SK-N-SH (cell line): Measurements from ENCODE around the gene OXER1. TPM values are rescaled to one million over a fixed set of nuclear protein-coding genes. Genes with fewer than 3 reads are reported as not detected.

ENCODE experiments used
- CTCF ChIA-PET: fragments of 300-600, 350-600 bp; formaldehyde crosslinking; extraction: SDS; loops from one replicate; lab custom pipeline; 2021; lab: Yijun Ruan, JAX
- POLR2A ChIA-PET: fragments of 350-600 bp; sonication (Branson Sonifier 250); formaldehyde crosslinking; extraction: SDS; loops from one replicate; lab custom pipeline; 2020; ENCODE audit warnings: antibody characterized with exemption, inconsistent platforms; lab: Yijun Ruan, JAX
- DNase-seq: peaks from one replicate; pipeline ENCODE4 v3.0.0; 2012
- H2AFZ ChIP-seq: fragments of 200-600 bp; sonication (generic); 2 replicates; pipeline ENCODE4 v1.8.1; 2016; ENCODE audit warnings: antibody characterized with exemption, mild to moderate bottlenecking, low read depth
- H3F3A ChIP-seq: fragments of 200-600 bp; sonication (generic); replicated peaks from 2 replicates; pipeline ENCODE3; 2016; ENCODE audit warnings: antibody characterized with exemption, mild to moderate bottlenecking; ENCODE audit not compliant: insufficient read depth
- H3K27ac ChIP-seq, 2 experiments: fragments of 200-500 bp in 1 of 2; fragments of 200-600 bp in 1 of 2; sonication (Bioruptor generic) in 1 of 2; sonication (generic), shearing (Covaris generic) in 1 of 2; 2 replicates each; pipeline versions ENCODE4 v1.5.1 to v1.6.1; 2014 to 2016; ENCODE audit warnings: low read depth in 2 of 2, inconsistent platforms in 1 of 2, low read length in 1 of 2, mild to moderate bottlenecking in 1 of 2, mixed read lengths in 1 of 2
- H3K27me3 ChIP-seq: fragments of 200-600 bp; sonication (generic), shearing (Covaris generic); 2 replicates; pipeline ENCODE4 v1.6.1; 2016; ENCODE audit warnings: mixed run types; ENCODE audit not compliant: insufficient read depth
- H3K36me3 ChIP-seq, 2 experiments: fragments of 200-500 bp in 1 of 2; fragments of 200-600 bp in 1 of 2; sonication (Bioruptor generic) in 1 of 2; sonication (generic) in 1 of 2; replicated peaks in 1 of 2; 2 replicates each; pipeline versions ENCODE3 to v1.5.1; 2014 to 2016; ENCODE audit warnings: low read length in 1 of 2, mild to moderate bottlenecking in 1 of 2; ENCODE audit not compliant: insufficient read depth in 2 of 2, control insufficient read depth in 1 of 2
- H3K4me1 ChIP-seq, 2 experiments: fragments of 200-500 bp in 1 of 2; fragments of 200-600 bp in 1 of 2; sonication (Bioruptor generic) in 1 of 2; sonication (generic), shearing (Covaris generic) in 1 of 2; 2 replicates each; pipeline versions ENCODE4 v1.5.1 to v1.6.1; 2014 to 2016; ENCODE audit warnings: low read depth in 1 of 2, low read length in 1 of 2, mixed run types in 1 of 2; ENCODE audit not compliant: insufficient read depth in 2 of 2, control insufficient read depth in 1 of 2
- H3K4me2 ChIP-seq: fragments of 200-600 bp; sonication (generic), shearing (Covaris generic); 2 replicates; pipeline ENCODE4 v1.6.1; 2017; ENCODE audit warnings: mixed run types
- H3K4me3 ChIP-seq, 2 experiments: fragments of 200-500 bp in 1 of 2; fragments of 200-600 bp in 1 of 2; sonication (Bioruptor generic) in 1 of 2; sonication (generic), shearing (Covaris generic) in 1 of 2; 2 replicates each; pipeline versions ENCODE4 v1.5.1 to v1.8.1; 2014 to 2016; ENCODE audit warnings: low read depth in 2 of 2, inconsistent platforms in 1 of 2, low read length in 1 of 2, mild to moderate bottlenecking in 1 of 2, mixed read lengths in 1 of 2, moderate library complexity in 1 of 2
- H3K79me2 ChIP-seq: fragments of 200-600 bp; sonication (generic); 2 replicates; pipeline ENCODE4 v1.8.1; 2017; ENCODE audit warnings: mild to moderate bottlenecking; ENCODE audit not compliant: insufficient read depth
- H3K9ac ChIP-seq: fragments of 200-600 bp; sonication (generic); 2 replicates; pipeline ENCODE4 v1.6.1; 2017; ENCODE audit warnings: mixed run types
- H3K9me2 ChIP-seq: fragments of 200-600 bp; sonication (generic); 2 replicates; pipeline ENCODE4 v1.6.1; 2017; ENCODE audit warnings: mixed run types
- H3K9me3 ChIP-seq: fragments of 200-600 bp; sonication (generic); 2 replicates; pipeline ENCODE4 v1.6.1; 2017; ENCODE audit warnings: mixed run types, mild to moderate bottlenecking, moderate library complexity
- H4K20me1 ChIP-seq: fragments of 200-600 bp; sonication (generic); 2 replicates; pipeline ENCODE4 v1.6.1; 2017; ENCODE audit warnings: mild to moderate bottlenecking, mixed run types; ENCODE audit not compliant: insufficient read depth
- ELF1 ChIP-seq: IDR thresholded peaks from 2 replicates; pipeline ENCODE4 v1.4.0; 2012
- EP300 ChIP-seq, 2 experiments: IDR thresholded peaks; 2 replicates each; pipeline versions ENCODE4 v1.4.0 to v1.6.1; 2012; ENCODE audit warnings: borderline replicate concordance in 1 of 2, low read depth in 1 of 2, low read length in 1 of 2
- FOXM1 ChIP-seq: IDR thresholded peaks from 2 replicates; pipeline ENCODE4 v1.4.0; 2012; ENCODE audit warnings: low read depth, mild to moderate bottlenecking
- JUND ChIP-seq: IDR thresholded peaks from 2 replicates; pipeline ENCODE4 v1.4.0; 2012
- MAX ChIP-seq: IDR thresholded peaks from 2 replicates; pipeline ENCODE4 v1.4.0; 2012; ENCODE audit warnings: low read depth
- MEF2A ChIP-seq: IDR thresholded peaks from 2 replicates; pipeline ENCODE4 v1.4.0; 2012; ENCODE audit warnings: low read depth, borderline replicate concordance
- MXI1 ChIP-seq: IDR thresholded peaks from 2 replicates; pipeline ENCODE4 v1.6.1; 2012; ENCODE audit warnings: mild to moderate bottlenecking, low read depth, low read length, improper control_type of control experiment
- NFIC ChIP-seq: IDR thresholded peaks from 2 replicates; pipeline ENCODE4 v1.4.0; 2012; ENCODE audit warnings: borderline replicate concordance
- NRF1 ChIP-seq: IDR thresholded peaks from 2 replicates; pipeline ENCODE4 v1.6.1; 2012; ENCODE audit warnings: low read depth, mild to moderate bottlenecking, low read length
- PBX3 ChIP-seq: IDR thresholded peaks from 2 replicates; pipeline ENCODE4; 2012
- POLR2AphosphoS5 ChIP-seq: IDR thresholded peaks from 2 replicates; pipeline ENCODE4 v1.6.1; 2012; ENCODE audit warnings: low read depth, low read length
- REST ChIP-seq: IDR thresholded peaks from 2 replicates; pipeline ENCODE4 v1.6.1; 2012; ENCODE audit warnings: mild to moderate bottlenecking, low read depth, low read length, moderate library complexity
- RFX5 ChIP-seq: IDR thresholded peaks from 2 replicates; pipeline ENCODE4 v1.6.1; 2012; ENCODE audit warnings: mild to moderate bottlenecking, improper control_type of control experiment, low read length
- RXRA ChIP-seq: IDR thresholded peaks from 2 replicates; pipeline ENCODE4 v1.4.0; 2012; ENCODE audit warnings: low read depth, mild to moderate bottlenecking, borderline replicate concordance
- TEAD4 ChIP-seq: IDR thresholded peaks from 2 replicates; pipeline ENCODE4 v1.4.0; 2012; ENCODE audit warnings: mild to moderate bottlenecking, borderline replicate concordance; ENCODE audit not compliant: insufficient read depth
- USF1 ChIP-seq: IDR thresholded peaks from 2 replicates; pipeline ENCODE4 v1.4.0; 2012; ENCODE audit warnings: low read depth, borderline replicate concordance
- USF2 ChIP-seq: fragments of 150-350 bp; IDR thresholded peaks from 2 replicates; pipeline ENCODE4 v1.6.1; 2017; ENCODE audit warnings: antibody characterized with exemption, low read length, low read depth, borderline replicate concordance
- WGBS: methylation state at CpG from one replicate; pipeline ENCODE4 v1.1.6; 2017; ENCODE audit warnings: low lambda C conversion rate; 5-methylcytosine and 5-hydroxymethylcytosine counted together
- polyA plus RNA-seq, 3 experiments: library from polyadenylated mRNA; depleted of rRNA; stranded (reverse); fragments of >200 nt; gene quantifications; 2 replicates each; pipeline ENCODE4 v1.2.3, GENCODE V29; 2012

The OXER1 gene
- polyA plus RNA-seq, 1 of the 3 experiments (the other 2 are of a cell fraction): not detected

- Histone ChIP-seq H3K36me3 (no peaks in the 10 kb centered on the region), H3K9ac (no peak overlapping the region), H2AFZ (no peak overlapping the region), H3K4me3 (no peak overlapping the region), H3K27me3 (no peaks in the 10 kb centered on the region), H4K20me1 (no peaks in the 10 kb centered on the region), H3K9me2 (no peaks in the 10 kb centered on the region), H3K79me2 (no peaks in the 10 kb centered on the region), H3K4me2 (no peak overlapping the region), H3K27ac (no peak overlapping the region), H3F3A (no peaks in the 10 kb centered on the region), H3K9me3 (no peaks in the 10 kb centered on the region; the same call in 1 of the 2 replicates), H3K4me1 (peaks cover 0 to 31% of the 10 kb centered on the region in 2 experiments; a peak in 1 of 4 replicates)
- CTCF ChIA-PET: interaction anchor here (0.6 to 2.2 kb wide), 6 partner anchors 10 to 709 kb away, joined by 3 to 6 read pairs (median 3); no protein-coding TSS in a partner anchor
- peak; percentile 30 for DNase-seq
- 84% methylated on average over 6 of the region's 7 CpGs for WGBS
- POLR2A ChIA-PET: no interaction called here
- TF ChIP-seq USF1 (no peak), USF2 (no peak), NRF1 (no peak), MEF2A (no peak), EP300 (IDR thresholded peaks at IDR 0.05; ENCODE audit: borderline replicate concordance in 1 of 2, low read depth in 1 of 2, low read length in 1 of 2) (no peak), RXRA (no peak), PBX3 (no peak), REST (no peak), MAX (no peak), FOXM1 (no peak), TEAD4 (no peak), NFIC (no peak), JUND (no peak), POLR2AphosphoS5 (no peak), RFX5 (no peak), ELF1 (no peak), MXI1 (no peak)
These were observed 20.4 kb upstream of the OXER1 start for GRCh38 chr2:42784204-42784880.
